ENCODE results near the gene PIP4K2A. TPM values are rescaled to one million over a fixed set of nuclear protein-coding genes. Genes with fewer than 3 reads are reported as not detected.
"Not testable (repeated sequence)": the region's sequence is repeated elsewhere in the genome, so short reads cannot be mapped to it uniquely, and the experiment has no call there.

The PIP4K2A gene
- total and polyA plus RNA-seq, 2 experiments from 2014 or later: 16.5 to 31.1 TPM

DNA sequence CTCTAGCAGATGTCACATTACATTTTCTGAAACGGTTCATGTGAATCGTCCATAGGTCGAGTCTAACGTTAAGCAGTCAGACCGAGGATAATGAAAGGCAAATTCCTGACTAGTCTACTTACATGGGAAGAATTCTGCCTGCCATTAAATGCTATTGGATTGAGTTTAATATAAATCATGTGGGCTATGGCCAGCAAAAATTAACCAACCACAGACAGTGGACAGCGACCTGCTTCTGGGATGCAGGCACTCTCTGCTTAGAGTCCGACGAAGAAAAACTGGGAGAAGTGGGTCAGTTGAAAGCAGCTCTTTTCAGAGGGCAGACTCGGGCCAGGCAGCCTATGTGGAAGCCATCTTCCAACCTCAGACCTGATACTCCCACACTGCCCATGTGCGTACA is 16.6 kb downstream of the PIP4K2A start:
- H4K20me1 ChIP-seq (ENCODE audit: insufficient read depth, poor library complexity, severe bottlenecking): peaks cover 5% of the 10 kb centered on the region
- peaks cover 87% of the 10 kb centered on the region for H3K79me2 ChIP-seq
- H3K9me3 ChIP-seq (ENCODE audit: low read depth): no peaks in the 10 kb centered on the region
- H3K36me3 ChIP-seq (replicated peaks; ENCODE audit: insufficient read depth, low read depth): no peaks in the 10 kb centered on the region
- no peaks in the 10 kb centered on the region for H3K4me1 ChIP-seq (ENCODE audit: insufficient read depth)
- H3K9me2 ChIP-seq (replicated peaks; ENCODE audit: insufficient read depth): no peaks in the 10 kb centered on the region
- WGBS (ENCODE audit: low lambda C conversion rate, missing lambda C conversion rate): 90% methylated on average over 10 of the region's 10 CpGs
- no peak overlapping the region for H2AFZ ChIP-seq
- no peak overlapping the region for H3K27ac ChIP-seq
- no peak overlapping the region for H3K4me2 ChIP-seq
- TF ChIP-seq EZH2 (IDR thresholded peaks at IDR 0.05; ENCODE audit: borderline replicate concordance): no peak
- no peak for TF ChIP-seq EZH2phosphoT487 (IDR thresholded peaks at IDR 0.05; ENCODE audit: low read depth, severe bottlenecking, unreplicated experiment)
- TF ChIP-seq, protein P1, sequence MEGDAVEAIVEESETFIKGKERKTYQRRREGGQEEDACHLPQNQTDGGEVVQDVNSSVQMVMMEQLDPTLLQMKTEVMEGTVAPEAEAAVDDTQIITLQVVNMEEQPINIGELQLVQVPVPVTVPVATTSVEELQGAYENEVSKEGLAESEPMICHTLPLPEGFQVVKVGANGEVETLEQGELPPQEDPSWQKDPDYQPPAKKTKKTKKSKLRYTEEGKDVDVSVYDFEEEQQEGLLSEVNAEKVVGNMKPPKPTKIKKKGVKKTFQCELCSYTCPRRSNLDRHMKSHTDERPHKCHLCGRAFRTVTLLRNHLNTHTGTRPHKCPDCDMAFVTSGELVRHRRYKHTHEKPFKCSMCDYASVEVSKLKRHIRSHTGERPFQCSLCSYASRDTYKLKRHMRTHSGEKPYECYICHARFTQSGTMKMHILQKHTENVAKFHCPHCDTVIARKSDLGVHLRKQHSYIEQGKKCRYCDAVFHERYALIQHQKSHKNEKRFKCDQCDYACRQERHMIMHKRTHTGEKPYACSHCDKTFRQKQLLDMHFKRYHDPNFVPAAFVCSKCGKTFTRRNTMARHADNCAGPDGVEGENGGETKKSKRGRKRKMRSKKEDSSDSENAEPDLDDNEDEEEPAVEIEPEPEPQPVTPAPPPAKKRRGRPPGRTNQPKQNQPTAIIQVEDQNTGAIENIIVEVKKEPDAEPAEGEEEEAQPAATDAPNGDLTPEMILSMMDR (IDR thresholded peaks at IDR 0.05; ENCODE audit: poor library complexity): no peak
- H3K4me3 ChIP-seq: no peak overlapping the region
- no peaks in the 10 kb centered on the region for H3K27me3 ChIP-seq
- DNase-seq (ENCODE audit: low spot score): no peak

DNA sequence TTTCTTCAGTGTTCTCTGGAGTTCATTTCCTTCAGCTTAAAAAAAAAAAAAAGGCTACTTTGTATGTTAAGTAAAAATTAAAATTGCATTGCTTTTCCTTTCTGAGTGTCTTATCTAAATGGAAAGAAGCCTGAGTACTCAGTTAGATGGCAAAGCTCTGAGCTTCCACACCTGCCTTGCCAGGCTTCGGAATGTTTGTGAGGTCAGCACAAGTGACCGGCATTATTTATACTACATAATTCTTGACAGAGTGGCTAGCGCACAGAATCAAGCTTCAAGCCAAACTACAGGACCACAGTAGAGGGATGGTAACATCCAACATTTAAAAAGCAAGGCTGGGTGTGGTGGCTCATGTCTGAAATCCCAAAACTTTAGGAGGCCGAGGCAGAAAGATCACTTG is 17.3 kb downstream of the PIP4K2A start:
- 90% methylated on average over 4 of the region's 4 CpGs for WGBS (ENCODE audit: low lambda C conversion rate, missing lambda C conversion rate)
- H3K36me3 ChIP-seq (replicated peaks; ENCODE audit: insufficient read depth, low read depth): no peaks in the 10 kb centered on the region
- TF ChIP-seq, protein P1 (IDR thresholded peaks at IDR 0.05; ENCODE audit: poor library complexity): no peak
- no peak for TF ChIP-seq EZH2phosphoT487 (IDR thresholded peaks at IDR 0.05; ENCODE audit: low read depth, severe bottlenecking, unreplicated experiment)
- TF ChIP-seq EZH2 (IDR thresholded peaks at IDR 0.05; ENCODE audit: borderline replicate concordance): no peak
- H2AFZ ChIP-seq: no peak overlapping the region
- no peaks in the 10 kb centered on the region for H3K9me3 ChIP-seq (ENCODE audit: low read depth)
- peaks cover 90% of the 10 kb centered on the region for H3K79me2 ChIP-seq
- no peak overlapping the region for H3K4me2 ChIP-seq
- H3K27me3 ChIP-seq: no peaks in the 10 kb centered on the region
- no peaks in the 10 kb centered on the region for H3K9me2 ChIP-seq (replicated peaks; ENCODE audit: insufficient read depth)
- H3K27ac ChIP-seq: no peak overlapping the region
- no peak for DNase-seq (ENCODE audit: low spot score)
- H3K4me1 ChIP-seq (ENCODE audit: insufficient read depth): no peaks in the 10 kb centered on the region
- H3K4me3 ChIP-seq: no peak overlapping the region
- H4K20me1 ChIP-seq (ENCODE audit: insufficient read depth, poor library complexity, severe bottlenecking): peaks cover 5% of the 10 kb centered on the region

DNA sequence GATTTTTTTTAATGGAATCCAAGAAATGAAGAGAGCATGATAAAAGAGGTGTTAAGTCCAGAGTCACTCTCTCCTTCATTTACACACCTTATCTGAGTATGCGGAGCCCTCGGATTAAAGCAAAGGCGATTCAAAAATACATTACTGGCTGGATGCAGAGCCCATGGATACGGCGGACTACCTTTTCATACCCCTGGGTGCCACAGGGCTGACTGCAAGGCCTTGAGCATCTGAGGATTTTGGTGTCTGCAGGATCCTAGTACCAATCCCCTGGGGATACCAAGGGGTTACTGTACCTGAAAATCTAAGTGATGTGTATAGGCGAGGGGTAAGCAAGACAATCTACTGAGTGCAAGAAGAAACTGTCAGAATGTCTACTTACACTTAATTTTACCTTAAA is 20.5 kb downstream of the PIP4K2A start:
- H3K9me2 ChIP-seq (replicated peaks; ENCODE audit: insufficient read depth): no peaks in the 10 kb centered on the region
- peaks cover 87% of the 10 kb centered on the region for H3K79me2 ChIP-seq
- no peaks in the 10 kb centered on the region for H3K27me3 ChIP-seq
- no peak overlapping the region for H2AFZ ChIP-seq
- no peak for DNase-seq (ENCODE audit: low spot score)
- no peaks in the 10 kb centered on the region for H3K4me1 ChIP-seq (ENCODE audit: insufficient read depth)
- no peak overlapping the region for H3K27ac ChIP-seq
- H3K36me3 ChIP-seq (replicated peaks; ENCODE audit: insufficient read depth, low read depth): no peaks in the 10 kb centered on the region
- TF ChIP-seq EZH2phosphoT487 (IDR thresholded peaks at IDR 0.05; ENCODE audit: low read depth, severe bottlenecking, unreplicated experiment) (no peak), EZH2 (IDR thresholded peaks at IDR 0.05; ENCODE audit: borderline replicate concordance) (no peak)
- TF ChIP-seq, protein P1 (IDR thresholded peaks at IDR 0.05; ENCODE audit: poor library complexity): no peak
- 83% methylated on average over 6 of the region's 6 CpGs for WGBS (ENCODE audit: low lambda C conversion rate, missing lambda C conversion rate)
- H3K4me2 ChIP-seq: no peak overlapping the region
- H3K9me3 ChIP-seq (ENCODE audit: low read depth): no peaks in the 10 kb centered on the region
- no peak overlapping the region for H3K4me3 ChIP-seq
- H4K20me1 ChIP-seq (ENCODE audit: insufficient read depth, poor library complexity, severe bottlenecking): peaks cover 3% of the 10 kb centered on the region

DNA sequence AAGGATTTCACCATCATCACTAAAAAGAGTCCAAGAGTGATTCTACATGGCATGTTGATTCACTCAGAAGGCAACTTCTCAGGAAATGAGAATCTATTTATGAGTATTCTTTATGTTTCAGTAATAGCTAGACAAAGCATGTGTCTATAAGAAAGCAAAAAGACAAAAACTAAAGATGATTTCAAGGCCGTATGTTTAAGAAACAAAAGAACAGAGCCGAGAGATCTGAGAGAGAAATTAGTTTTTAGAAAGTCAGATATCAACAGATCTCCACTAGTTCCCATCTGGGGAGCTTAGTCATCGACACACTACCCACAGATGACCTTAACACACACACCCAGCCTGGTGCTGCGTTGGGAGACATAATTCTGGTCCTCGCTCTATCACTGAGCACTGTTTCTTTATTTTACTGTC is 21.0 kb downstream of the PIP4K2A start:
- Histone ChIP-seq H3K9me3 (ENCODE audit: low read depth) (no peaks in the 10 kb centered on the region), H3K4me2 (no peak overlapping the region), H2AFZ (no peak overlapping the region), H3K36me3 (replicated peaks; ENCODE audit: insufficient read depth, low read depth) (no peaks in the 10 kb centered on the region), H3K4me1 (ENCODE audit: insufficient read depth) (no peaks in the 10 kb centered on the region), H3K27me3 (no peaks in the 10 kb centered on the region), H3K9me2 (replicated peaks; ENCODE audit: insufficient read depth) (no peaks in the 10 kb centered on the region), H3K79me2 (peaks cover 87% of the 10 kb centered on the region), H3K4me3 (no peak overlapping the region), H3K27ac (no peak overlapping the region), H4K20me1 (ENCODE audit: insufficient read depth, poor library complexity, severe bottlenecking) (peaks cover 3% of the 10 kb centered on the region)
- WGBS (ENCODE audit: low lambda C conversion rate, missing lambda C conversion rate): 82% methylated on average over 5 of the region's 5 CpGs
- no peak for DNase-seq (ENCODE audit: low spot score)
- TF ChIP-seq EZH2phosphoT487 (IDR thresholded peaks at IDR 0.05; ENCODE audit: low read depth, severe bottlenecking, unreplicated experiment): no peak
- TF ChIP-seq, protein P1 (IDR thresholded peaks at IDR 0.05; ENCODE audit: poor library complexity): no peak

DNA sequence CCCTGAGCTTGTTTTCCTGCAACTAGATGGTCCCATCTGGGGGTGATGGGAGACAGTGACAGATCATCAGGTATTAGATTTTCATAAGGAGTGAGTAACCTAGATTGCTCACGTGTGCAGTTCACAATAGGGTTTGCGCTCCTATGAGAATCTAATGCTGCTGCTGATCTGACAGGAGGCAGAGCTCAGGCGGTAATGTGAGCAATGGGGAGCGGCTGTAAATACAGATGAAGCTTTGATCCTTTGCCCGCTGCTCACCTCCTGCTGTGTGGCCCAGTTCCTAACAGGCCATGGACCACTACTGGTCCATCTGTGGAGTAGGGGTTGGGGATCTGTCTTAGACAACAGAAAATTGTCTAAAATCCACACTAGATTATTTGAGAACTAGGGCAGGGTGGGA is 22.3 kb downstream of the PIP4K2A start:
- not testable (repeated sequence) for H3K4me2 ChIP-seq; H3K27ac ChIP-seq; H3K36me3 ChIP-seq (replicated peaks; ENCODE audit: insufficient read depth, low read depth); H4K20me1 ChIP-seq (ENCODE audit: insufficient read depth, poor library complexity, severe bottlenecking); H3K4me1 ChIP-seq (ENCODE audit: insufficient read depth); DNase-seq (ENCODE audit: low spot score); H2AFZ ChIP-seq; H3K4me3 ChIP-seq; H3K9me2 ChIP-seq (replicated peaks; ENCODE audit: insufficient read depth); H3K27me3 ChIP-seq; H3K9me3 ChIP-seq (ENCODE audit: low read depth)
- whole genome bisulfite sequencing (ENCODE audit: low lambda C conversion rate, missing lambda C conversion rate): 96% methylated on average over 5 of the region's 5 CpGs
- peaks cover 87% of the 10 kb centered on the region for H3K79me2 ChIP-seq
